Epithelial cell of esophagus (primary cell): Measurements from ENCODE around the gene PARVB.

Experiments
- DNase-seq: peaks from one replicate; pipeline ENCODE4 v3.0.0; 2010; ENCODE audit warnings: low read depth
- H3K4me3 ChIP-seq: 2 replicates; pipeline ENCODE4 v1.5.1; 2011; ENCODE audit warnings: mild to moderate bottlenecking, low read length, control low read depth
- CTCF ChIP-seq: IDR thresholded peaks from 2 replicates; pipeline ENCODE4 v1.5.1; 2011; ENCODE audit warnings: low read depth, mild to moderate bottlenecking, low read length, control low read depth, inconsistent platforms; ENCODE audit not compliant: insufficient read depth; ENCODE audit errors: missing control alignments

PARVB gene

GRCh38 chr22:44042249-44043218, 18.4 kb downstream of the PARVB start:
- H3K4me3 ChIP-seq = no peak overlapping the region
- no peak for TF ChIP-seq CTCF
- DNase-seq = no peak

GRCh38 chr22:44045145-44045544, 21.0 kb downstream of the PARVB start:
- H3K4me3 ChIP-seq = no peak overlapping the region
- DNase-seq = no peak
- TF ChIP-seq CTCF = no peak

- no peak for DNase-seq
- no peak overlapping the region for H3K4me3 ChIP-seq
- TF ChIP-seq CTCF = no peak
These were observed 22.5 kb downstream of the PARVB start for GRCh38 chr22:44046485-44047141.

- no peak for DNase-seq
- no peak for TF ChIP-seq CTCF
- no peak overlapping the region for H3K4me3 ChIP-seq
These were observed 23.8 kb downstream of the PARVB start for GRCh38 chr22:44047891-44048301.

GRCh38 chr22:44049486-44050231, 25.6 kb downstream of the PARVB start:
- no peak for TF ChIP-seq CTCF
- H3K4me3 ChIP-seq = no peak overlapping the region
- no peak for DNase-seq

GRCh38 chr22:44050766-44051355, 26.8 kb downstream of the PARVB start:
- DNase-seq = no peak
- TF ChIP-seq CTCF = no peak
- no peak overlapping the region for H3K4me3 ChIP-seq
